Adrenal gland (tissue), 12 donors: ENCODE measurements around the gene OGDH. TPM values are rescaled to one million over a fixed set of nuclear protein-coding genes. Genes with fewer than 3 reads are reported as not detected.

Experiments
- DNase-seq, 7 donors: peaks; one replicate each; pipeline ENCODE4 v3.0.0-alpha.2; 2019 to 2020
- H3K27ac ChIP-seq, 5 donors: fragments of 200-600 bp; sonication (generic) in 4 of 5; 1 replicate in 3 of 5; 2 replicates in 2 of 5; pipeline versions ENCODE4 v1.5.1 to v1.8.0; 2016 to 2020; ENCODE audit warnings: mild to moderate bottlenecking in 1 of 5
- H3K27me3 ChIP-seq: fragments of 200-600 bp; 2 replicates; pipeline ENCODE4 v1.8.0; 2021
- H3K36me3 ChIP-seq, 2 donors: fragments of 200-600 bp; replicated peaks in 1 of 2; 1 replicate in 1 of 2; 2 replicates in 1 of 2; pipeline versions ENCODE4 v1.5.1 to v1.8.0; 2018 to 2022
- H3K4me1 ChIP-seq, 2 donors: fragments of 200-600 bp; replicated peaks in 1 of 2; 1 replicate in 1 of 2; 2 replicates in 1 of 2; pipeline versions ENCODE4 v1.5.1 to v1.8.0; 2018 to 2021
- H3K4me3 ChIP-seq, 4 donors: fragments of 200-600 bp; sonication (generic) in 3 of 4; one replicate each; pipeline ENCODE4 v1.5.1; 2016 to 2018
- H3K9me3 ChIP-seq, 3 donors: fragments of 200-600 bp; sonication (generic) in 1 of 3; replicated peaks in 1 of 3; 1 replicate in 2 of 3; 2 replicates in 1 of 3; pipeline versions ENCODE4 v1.5.1 to v1.8.0; 2016 to 2021
- POLR2A ChIP-seq, 2 donors: fragments of 450-650 bp; IDR thresholded peaks; one replicate each; pipeline ENCODE4 v1.6.1; 2017; ENCODE audit warnings: antibody characterized with exemption in 2 of 2, mild to moderate bottlenecking in 2 of 2, moderate library complexity in 1 of 2
- WGBS, 4 donors: extraction: QIAGEN DNeasy Blood & Tissue Kit in 2 of 4; methylation state at CpG; one replicate each; pipeline versions ENCODE4 v1.1.5 to v1.1.7; 2013 to 2017; 5-methylcytosine and 5-hydroxymethylcytosine counted together
- intact Hi-C, 2 donors: fragments of 100-400 bp; cut with DNase I; formaldehyde crosslinking; loops; one replicate each; pipeline versions ENCODE4 v1.14.1 to v1.15.0; 2022 to 2023
- polyA plus RNA-seq, 3 donors: library from polyadenylated mRNA; stranded (reverse); fragments of 200-250 nt in 2 of 3; fragments of 350-450 nt in 1 of 3; fragmentation: Illumina TruSeq in 1 of 3; extraction: RNeasy Lipid Tissue Mini Kit (QIAGEN cat#74804) in 1 of 3; gene quantifications; one replicate each; pipeline ENCODE4 v1.2.3, GENCODE V29; 2013 to 2014
- total RNA-seq, 9 donors: library from RNA; depleted of rRNA in 4 of 9; stranded (reverse); fragments of >200 nt in 4 of 9; fragments of 120-200 nt in 1 of 9; fragmentation: NEBNext Ultra II Directional in 1 of 9; extraction: Animal tissue kit (Norgen Biotek cat#: 25700) in 1 of 9; gene quantifications; one replicate each; pipeline versions ENCODE4 v1.1.0 to v1.2.4, GENCODE V29; 2013 to 2023
- TF ChIP-seq, protein P1 (sequence below), 6 experiments: fragments of 450-650 bp in 4 of 6; fragments of 200-600 bp in 2 of 6; sonication (generic) in 1 of 6; IDR thresholded peaks; 1 replicate in 5 of 6; 2 replicates in 1 of 6; pipeline versions ENCODE4 v1.5.1 to v1.8.0; 2016 to 2021; ENCODE audit warnings: antibody characterized with exemption in 6 of 6, mild to moderate bottlenecking in 2 of 6, moderate library complexity in 1 of 6
- donor health status: healthy with polysubstance abuse.
- donor health status: Bipolar disorder and iron deficiency.
- donor health status: DM: yes; HTN: yes; CAD: no.
- donor health status: DM: no; HTN: no; CAD: no.
- donor health status: DM: no; HTN: no; CAD: no.
- donor health status: DM: yes; HTN: yes; CAD: no.

OGDH gene
- total and polyA plus RNA-seq, 12 donors, result 46.0 to 284 (median 144) TPM

DNA sequence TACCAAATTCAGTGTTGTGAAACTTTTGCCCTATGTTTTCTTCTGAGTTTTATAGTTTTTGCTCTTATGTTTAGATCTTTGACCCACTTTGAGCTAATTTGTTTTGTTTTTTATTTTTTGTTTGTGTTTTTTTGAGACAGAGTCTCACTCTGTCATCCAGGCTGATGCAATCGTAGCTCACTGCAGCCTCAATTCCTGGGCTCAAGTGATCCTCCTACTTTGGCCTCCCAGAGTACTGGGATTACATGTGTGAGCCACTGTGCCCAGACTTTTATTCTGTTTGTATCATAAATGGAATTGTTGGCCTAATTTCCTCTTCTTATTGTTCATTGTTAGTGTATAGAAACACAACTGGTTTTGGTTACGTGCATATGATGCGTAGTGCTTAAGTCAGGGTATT is 99.0 kb downstream of the OGDH start:
- Histone ChIP-seq H3K4me1 (no peaks in the 10 kb centered on the region), H3K9me3 (no peaks in the 10 kb centered on the region), H3K4me3 (no peak overlapping the region), H3K36me3 (peaks cover 0 to 39% of the 10 kb centered on the region in 2 donors), H3K27me3 (no peaks in the 10 kb centered on the region), H3K27ac (no peak overlapping the region)
- DNase-seq, result no peak
- 87 to 97% (median 97%) methylated on average over 3 of the region's 3 CpGs for WGBS, 4 donors
- no peak for TF ChIP-seq POLR2A (IDR thresholded peaks at IDR 0.05)
- TF ChIP-seq, protein P1, sequence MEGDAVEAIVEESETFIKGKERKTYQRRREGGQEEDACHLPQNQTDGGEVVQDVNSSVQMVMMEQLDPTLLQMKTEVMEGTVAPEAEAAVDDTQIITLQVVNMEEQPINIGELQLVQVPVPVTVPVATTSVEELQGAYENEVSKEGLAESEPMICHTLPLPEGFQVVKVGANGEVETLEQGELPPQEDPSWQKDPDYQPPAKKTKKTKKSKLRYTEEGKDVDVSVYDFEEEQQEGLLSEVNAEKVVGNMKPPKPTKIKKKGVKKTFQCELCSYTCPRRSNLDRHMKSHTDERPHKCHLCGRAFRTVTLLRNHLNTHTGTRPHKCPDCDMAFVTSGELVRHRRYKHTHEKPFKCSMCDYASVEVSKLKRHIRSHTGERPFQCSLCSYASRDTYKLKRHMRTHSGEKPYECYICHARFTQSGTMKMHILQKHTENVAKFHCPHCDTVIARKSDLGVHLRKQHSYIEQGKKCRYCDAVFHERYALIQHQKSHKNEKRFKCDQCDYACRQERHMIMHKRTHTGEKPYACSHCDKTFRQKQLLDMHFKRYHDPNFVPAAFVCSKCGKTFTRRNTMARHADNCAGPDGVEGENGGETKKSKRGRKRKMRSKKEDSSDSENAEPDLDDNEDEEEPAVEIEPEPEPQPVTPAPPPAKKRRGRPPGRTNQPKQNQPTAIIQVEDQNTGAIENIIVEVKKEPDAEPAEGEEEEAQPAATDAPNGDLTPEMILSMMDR (IDR thresholded peaks at IDR 0.05), result no peak
- intact Hi-C loops, result no loop called here

DNA sequence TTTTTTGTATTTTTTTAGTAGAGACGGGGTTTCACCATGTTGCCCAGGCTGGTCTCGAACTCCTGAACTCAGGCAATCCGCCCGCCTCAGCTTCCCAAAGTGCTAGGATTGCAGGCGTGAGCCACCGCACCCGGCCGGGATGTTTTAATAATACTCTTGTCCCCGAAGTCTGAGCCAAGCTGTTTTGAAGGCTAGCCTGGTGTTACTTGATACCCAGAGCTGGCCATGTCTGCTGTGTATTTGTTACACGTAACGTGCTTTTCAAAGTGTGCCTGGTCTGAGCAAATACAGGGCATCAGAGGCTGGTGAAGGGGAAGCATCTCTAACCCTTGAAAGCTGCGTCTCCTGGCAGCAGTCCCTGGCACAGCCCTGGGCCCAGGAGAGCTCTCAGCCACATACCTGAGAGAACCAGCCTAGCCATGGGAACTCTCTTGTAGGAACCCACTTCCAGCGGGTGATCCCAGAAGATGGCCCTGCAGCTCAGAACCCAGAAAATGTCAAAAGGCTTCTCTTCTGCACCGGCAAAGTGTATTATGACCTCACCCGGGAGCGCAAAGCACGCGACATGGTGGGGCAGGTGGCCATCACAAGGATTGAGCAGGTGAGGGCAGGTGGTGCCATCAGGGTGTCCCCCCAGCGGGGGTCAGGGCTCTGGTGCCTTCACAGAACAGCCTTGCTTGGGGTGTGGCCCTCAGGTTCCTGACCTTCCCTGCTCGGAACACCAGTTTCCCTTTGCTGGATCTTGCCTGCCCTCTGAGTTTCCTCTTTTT is 100.5 kb downstream of the OGDH start:
- Histone ChIP-seq H3K4me3 (no peak overlapping the region), H3K36me3 (peaks cover 0 to 23% of the 10 kb centered on the region in 2 donors), H3K4me1 (no peaks in the 10 kb centered on the region), H3K27me3 (no peaks in the 10 kb centered on the region), H3K27ac (no peak overlapping the region), H3K9me3 (no peaks in the 10 kb centered on the region)
- TF ChIP-seq, protein P1 (IDR thresholded peaks at IDR 0.05), result no peak
- no peak for TF ChIP-seq POLR2A (IDR thresholded peaks at IDR 0.05)
- intact Hi-C loops, result no loop called here
- WGBS, 4 donors, result 92 to 95% (median 94%) methylated on average over 9 to 20 of the region's 20 CpGs
- DNase-seq, result no peak

DNA sequence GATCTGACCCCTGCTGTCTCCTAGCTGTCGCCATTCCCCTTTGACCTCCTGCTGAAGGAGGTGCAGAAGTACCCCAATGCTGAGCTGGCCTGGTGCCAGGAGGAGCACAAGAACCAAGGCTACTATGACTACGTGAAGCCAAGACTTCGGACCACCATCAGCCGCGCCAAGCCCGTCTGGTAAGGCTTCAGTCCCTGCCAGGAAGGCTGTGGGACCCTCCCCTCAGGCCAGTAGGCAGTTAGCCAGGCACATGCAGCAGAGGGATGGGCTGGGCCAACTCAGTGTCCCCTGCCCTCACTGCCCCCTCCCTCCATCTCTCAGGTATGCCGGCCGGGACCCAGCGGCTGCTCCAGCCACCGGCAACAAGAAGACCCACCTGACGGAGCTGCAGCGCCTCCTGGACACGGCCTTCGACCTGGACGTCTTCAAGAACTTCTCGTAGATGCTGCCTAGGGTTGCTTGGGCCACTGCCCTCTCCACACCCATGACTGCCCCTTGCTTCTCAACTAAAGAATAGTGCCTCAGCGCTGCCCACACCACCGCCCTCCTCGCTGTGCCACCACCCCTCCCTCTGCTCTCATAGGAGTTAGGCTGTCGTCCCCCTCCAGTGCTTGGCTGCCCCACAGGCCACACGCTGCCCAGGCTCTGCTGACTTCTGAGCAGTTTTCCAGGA is 101.3 kb downstream of the OGDH start:
- TF ChIP-seq, protein P1 (IDR thresholded peaks at IDR 0.05), result no peak
- no peak for TF ChIP-seq POLR2A (IDR thresholded peaks at IDR 0.05)
- H3K36me3 ChIP-seq, result peaks cover 0 to 19% of the 10 kb centered on the region in 2 donors
- no peaks in the 10 kb centered on the region for H3K27me3 ChIP-seq
- H3K9me3 ChIP-seq, result no peaks in the 10 kb centered on the region
- no peak overlapping the region for H3K4me3 ChIP-seq
- H3K27ac ChIP-seq, result no peak overlapping the region
- intact Hi-C loops, result no loop called here
- no peak for DNase-seq
- WGBS, 4 donors, result 85 to 96% (median 93%) methylated on average over 9 to 21 of the region's 21 CpGs
- H3K4me1 ChIP-seq, result no peaks in the 10 kb centered on the region

DNA sequence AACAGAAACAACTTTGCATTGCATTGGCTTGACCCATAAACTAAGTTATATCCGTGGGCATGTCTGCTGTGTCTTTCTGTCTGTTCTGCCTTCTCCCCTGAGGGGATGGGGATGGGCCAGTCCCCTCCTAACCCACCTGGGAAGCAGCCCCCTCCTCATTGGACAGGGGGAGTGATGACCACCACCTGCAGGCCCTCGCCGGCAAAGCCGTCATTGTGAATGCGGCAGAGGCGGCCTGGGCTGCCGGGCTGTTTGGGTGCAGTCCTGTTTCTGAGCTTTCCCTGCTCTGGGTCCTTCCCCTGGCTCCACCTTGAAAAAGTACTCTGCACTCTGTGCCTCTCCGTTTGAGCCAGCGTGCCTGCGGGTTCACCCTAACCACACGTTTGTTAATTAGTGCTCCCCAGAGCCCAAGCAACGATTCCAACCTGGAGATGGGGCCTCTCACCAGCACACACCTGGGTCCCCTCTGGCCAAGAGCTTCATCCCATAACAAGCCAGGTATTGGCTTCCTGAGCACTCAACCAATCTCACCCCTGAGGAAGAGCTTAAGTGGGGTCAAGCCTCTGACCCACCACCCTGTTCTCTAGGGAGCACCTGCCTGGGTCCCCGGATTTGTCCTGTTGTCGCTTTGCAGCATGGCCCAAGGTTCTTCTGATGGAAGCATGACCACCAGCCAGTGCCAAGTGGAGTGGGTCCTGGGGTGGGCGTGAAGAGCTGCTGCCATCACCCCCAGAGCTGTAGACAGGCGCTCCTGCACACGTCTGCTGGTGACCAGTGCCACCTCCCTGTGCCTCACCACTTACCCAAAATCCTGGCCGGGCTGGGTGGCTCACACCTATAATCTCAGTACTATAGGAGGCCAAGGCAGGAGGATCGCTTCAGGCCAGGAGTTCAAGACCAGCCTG is 102.8 kb downstream of the OGDH start:
- 79 to 89% (median 84%) methylated on average over 10 to 19 of the region's 19 CpGs for WGBS, 4 donors
- Histone ChIP-seq H3K9me3 (no peaks in the 10 kb centered on the region), H3K4me3 (no peak overlapping the region), H3K36me3 (peaks cover 0 to 14% of the 10 kb centered on the region in 2 donors), H3K27me3 (no peaks in the 10 kb centered on the region), H3K4me1 (no peaks in the 10 kb centered on the region), H3K27ac (no peak overlapping the region)
- no peak for TF ChIP-seq POLR2A (IDR thresholded peaks at IDR 0.05)
- TF ChIP-seq, protein P1 (IDR thresholded peaks at IDR 0.05), result no peak
- no peak for DNase-seq
- intact Hi-C loops, result no loop called here
